Pancreas (tissue), 10 donors: Measurements from ENCODE around the gene RERE. TPM values are rescaled to one million over a fixed set of nuclear protein-coding genes. Genes with fewer than 3 reads are reported as not detected.

Source experiments
- ATAC-seq, 4 donors: fragments of 200-7000 bp; cut with Tn5 transposase; one replicate each; pipeline versions ENCODE4 v1.8.0 to v1.9.1; 2020; ENCODE audit warnings: mild to moderate bottlenecking in 4 of 4, moderate library complexity in 4 of 4
- DNase-seq, 6 donors: peaks; one replicate each; pipeline ENCODE4 v3.0.0-alpha.2; 2020
- FAIRE-seq: peaks from 2 replicates; lab custom pipeline; 2012; peaks lifted over from hg19 to GRCh38; lab: Jason Lieb, UNC
- H3K27ac ChIP-seq, 4 donors: fragments of 200-600 bp; sonication (generic); 1 replicate in 3 of 4; 2 replicates in 1 of 4; pipeline versions ENCODE4 v1.5.0 to v1.8.0; 2020
- H3K27me3 ChIP-seq, 4 donors: fragments of 200-600 bp; one replicate each; pipeline ENCODE4 v1.8.0; 2021
- H3K36me3 ChIP-seq, 3 donors: fragments of 200-600 bp; sonication (generic) in 1 of 3; one replicate each; pipeline versions ENCODE4 v1.5.0 to v1.8.0; 2020 to 2021
- H3K4me1 ChIP-seq, 3 donors: fragments of 200-600 bp; one replicate each; pipeline ENCODE4 v1.8.0; 2021
- H3K4me3 ChIP-seq, 4 donors: fragments of 200-600 bp; sonication (generic) in 2 of 4; one replicate each; pipeline versions ENCODE4 v1.5.0 to v1.8.0; 2020 to 2021
- H3K9me3 ChIP-seq, 4 donors: fragments of 200-600 bp; one replicate each; pipeline ENCODE4 v1.8.0; 2021
- CTCF ChIP-seq, 4 donors: fragments of 200-600 bp; sonication (generic) in 3 of 4; IDR thresholded peaks; one replicate each; pipeline versions ENCODE4 v1.5.0 to v1.8.0; 2021; ENCODE audit warnings: antibody characterized with exemption in 4 of 4
- WGBS, 2 donors: extraction: QIAGEN DNeasy Blood & Tissue Kit; methylation state at CpG; one replicate each; pipeline ENCODE4 v1.1.7; 2013; 5-methylcytosine and 5-hydroxymethylcytosine counted together
- intact Hi-C, 3 donors: fragments of 100-400 bp; cut with DNase I; formaldehyde crosslinking; loops; one replicate each; pipeline versions ENCODE4 v1.11.1 to v1.14.2; 2022
- polyA plus RNA-seq, 2 donors: library from polyadenylated mRNA; stranded (reverse); fragments of 200-250 nt; gene quantifications; one replicate each; pipeline ENCODE4 v1.2.3, GENCODE V29; 2013
- total RNA-seq, 6 donors: library from RNA; stranded (reverse); fragmentation: NEBNext Ultra II Directional in 4 of 6; extraction: Animal tissue kit (Norgen Biotek cat#: 25700) in 4 of 6; gene quantifications; one replicate each; pipeline versions ENCODE4 v1.2.1 to v1.2.4, GENCODE V29; 2021 to 2023
- donor health status: healthy with polysubstance abuse.
- donor health status: DM: no; HTN: no; CAD: no; lungs with moderate emphysema.
- donor health status: DM: no; HTN: no; CAD: no.
- donor health status: control.
- donor health status: control.
- donor health status: Bipolar disorder and iron deficiency.
- donor health status: DM: yes; HTN: yes; CAD: no.
- donor health status: DM: no; HTN: no; CAD: no.
- donor health status: DM: no; HTN: no; CAD: no.
- donor health status: DM: yes; HTN: yes; CAD: no.

RERE gene
- total and polyA plus RNA-seq, 8 donors: 27.0 to 76.7 (median 50.7) TPM

GRCh38 chr1:8378981-8379470, 438.4 kb downstream of the RERE start:
- Histone ChIP-seq H3K27me3 (no peaks in the 10 kb centered on the region), H3K4me1 (peaks cover 5 to 26% (median 9%) of the 10 kb centered on the region in 3 donors), H3K9me3 (no peaks in the 10 kb centered on the region), H3K27ac (peak overlapping the region in 1 of 4 donors; percentile 12), H3K36me3 (no peaks in the 10 kb centered on the region), H3K4me3 (no peak overlapping the region)
- ATAC-seq (no peak), DNase-seq (no peak), FAIRE-seq (no peak)
- intact Hi-C loops: no loop called here
- 84 to 85% methylated on average over 10 of the region's 10 CpGs for WGBS, 2 donors
- TF ChIP-seq CTCF (IDR thresholded peaks at IDR 0.05): no peak

GRCh38 chr1:8378178-8378577, 439.3 kb downstream of the RERE start:
- FAIRE-seq (no peak), DNase-seq (no peak), ATAC-seq (peak in 1 of 4 donors; percentile 5)
- intact Hi-C loops: no loop called here
- no peaks in the 10 kb centered on the region for H3K9me3 ChIP-seq
- no peak for TF ChIP-seq CTCF (IDR thresholded peaks at IDR 0.05)
- no peak overlapping the region for H3K27ac ChIP-seq
- no peaks in the 10 kb centered on the region for H3K27me3 ChIP-seq
- H3K4me1 ChIP-seq: peaks cover 11 to 30% (median 16%) of the 10 kb centered on the region in 3 donors
- no peak overlapping the region for H3K4me3 ChIP-seq
- 56% methylated on average over 4 of the region's 4 CpGs for WGBS, 2 donors
- no peaks in the 10 kb centered on the region for H3K36me3 ChIP-seq

GRCh38 chr1:8377271-8377981, 440.0 kb downstream of the RERE start:
- ATAC-seq (no peak), DNase-seq (no peak), FAIRE-seq (no peak)
- Histone ChIP-seq H3K4me3 (no peak overlapping the region), H3K4me1 (peaks cover 18 to 30% (median 23%) of the 10 kb centered on the region in 3 donors), H3K27ac (no peak overlapping the region), H3K36me3 (no peaks in the 10 kb centered on the region), H3K9me3 (no peaks in the 10 kb centered on the region), H3K27me3 (no peaks in the 10 kb centered on the region)
- WGBS, 2 donors: 88 to 89% methylated on average over 17 of the region's 17 CpGs
- no peak for TF ChIP-seq CTCF (IDR thresholded peaks at IDR 0.05)
- intact Hi-C loops: no loop called here

- FAIRE-seq (no peak), DNase-seq (no peak), ATAC-seq (no peak)
- no peak overlapping the region for H3K27ac ChIP-seq
- WGBS, 2 donors: 71 to 76% methylated on average over 4 of the region's 4 CpGs
- TF ChIP-seq CTCF (IDR thresholded peaks at IDR 0.05): no peak
- H3K36me3 ChIP-seq: no peaks in the 10 kb centered on the region
- no peaks in the 10 kb centered on the region for H3K27me3 ChIP-seq
- H3K4me3 ChIP-seq: no peak overlapping the region
- H3K9me3 ChIP-seq: no peaks in the 10 kb centered on the region
- H3K4me1 ChIP-seq: peaks cover 22 to 30% (median 27%) of the 10 kb centered on the region in 3 donors
- intact Hi-C loops: no loop called here
These were observed 441.0 kb downstream of the RERE start for GRCh38 chr1:8376358-8376840.

GRCh38 chr1:8374812-8375211, 442.6 kb downstream of the RERE start:
- TF ChIP-seq CTCF (IDR thresholded peaks at IDR 0.05): peak in 2 of 4 donors; percentile 21 to 31
- FAIRE-seq (no peak), DNase-seq (peak in 1 of 6 donors; percentile 38), ATAC-seq (peak in 3 of 4 donors; percentile 21 to 30 (median 29))
- H3K36me3 ChIP-seq: no peaks in the 10 kb centered on the region
- H3K27ac ChIP-seq: peak overlapping the region in 3 of 4 donors; percentile 56 to 82 (median 72)
- H3K9me3 ChIP-seq: no peaks in the 10 kb centered on the region
- no peaks in the 10 kb centered on the region for H3K27me3 ChIP-seq
- intact Hi-C loops: loop anchor here in 1 of 3 donors (5.0 kb wide), 1 partner anchor 47 kb away; no protein-coding TSS in a partner anchor
- peaks cover 33 to 46% (median 39%) of the 10 kb centered on the region in 3 donors for H3K4me1 ChIP-seq
- no peak overlapping the region for H3K4me3 ChIP-seq
- 74 to 87% methylated on average over 2 of the region's 2 CpGs for WGBS, 2 donors
